Esophagus muscularis mucosa (tissue), 4 donors: ENCODE measurements around the gene MAP2K7. TPM values are rescaled to one million over a fixed set of nuclear protein-coding genes. Genes with fewer than 3 reads are reported as not detected.
"Not testable (repeated sequence)": the region's sequence is repeated elsewhere in the genome, so short reads cannot be mapped to it uniquely, and the experiment has no call there.

Experiments
- DNase-seq: peaks from one replicate; pipeline ENCODE4 v3.0.0-alpha.2; 2017; ENCODE audit errors: extremely low spot score
- H3K27ac ChIP-seq, 4 donors: fragments of 200-600 bp; sonication (generic); replicated peaks in 1 of 4; 1 replicate in 3 of 4; 2 replicates in 1 of 4; pipeline ENCODE4 v1.5.1; 2016 to 2019; ENCODE audit warnings: mild to moderate bottlenecking in 1 of 4
- H3K27me3 ChIP-seq, 4 donors: fragments of 200-600 bp; sonication (generic); one replicate each; pipeline versions ENCODE4 v1.5.1 to v1.6.0; 2016 to 2019
- H3K36me3 ChIP-seq, 4 donors: fragments of 200-600 bp; sonication (generic); one replicate each; pipeline ENCODE4 v1.5.1; 2016 to 2019
- H3K4me1 ChIP-seq, 4 donors: fragments of 200-600 bp; sonication (generic); one replicate each; pipeline ENCODE4 v1.5.1; 2016 to 2019
- H3K4me3 ChIP-seq, 4 donors: fragments of 200-600 bp; sonication (generic); 1 replicate in 2 of 4; 2 replicates in 2 of 4; pipeline ENCODE4 v1.5.1; 2016 to 2019; ENCODE audit warnings: mild to moderate bottlenecking in 4 of 4, moderate library complexity in 1 of 4
- H3K9me3 ChIP-seq, 4 donors: fragments of 200-600 bp; sonication (generic); 1 replicate in 3 of 4; 2 replicates in 1 of 4; pipeline ENCODE4 v1.5.1; 2016 to 2019
- EP300 ChIP-seq: sonication (generic); formaldehyde crosslinking; IDR thresholded peaks from one replicate; pipeline ENCODE4 v1.6.1; 2017; ENCODE audit warnings: antibody characterized with exemption
- POLR2A ChIP-seq: fragments of 450-650 bp; IDR thresholded peaks from one replicate; pipeline ENCODE4 v1.6.1; 2017; ENCODE audit warnings: antibody characterized with exemption, moderate library complexity, mild to moderate bottlenecking, low read depth
- POLR2AphosphoS5 ChIP-seq, 2 donors: sonication (generic); formaldehyde crosslinking; IDR thresholded peaks; one replicate each; pipeline ENCODE4 v1.6.1; 2017; ENCODE audit warnings: antibody characterized with exemption in 2 of 2
- WGBS: methylation state at CpG from one replicate; pipeline ENCODE4 v1.1.5; 2018; 5-methylcytosine and 5-hydroxymethylcytosine counted together
- intact Hi-C: fragments of 100-400 bp; cut with DNase I; formaldehyde crosslinking; loops from one replicate; pipeline ENCODE4 v1.15.1; 2023
- total RNA-seq, 4 donors: library from RNA; depleted of rRNA; stranded (reverse); fragments of >200 nt; gene quantifications; one replicate each; pipeline versions ENCODE4 v1.1.0 to v1.2.1, GENCODE V29; 2016
- TF ChIP-seq, protein P1 (sequence below), 3 experiments: fragments of 200-600 bp in 2 of 3; fragments of 450-650 bp in 1 of 3; sonication (generic) in 2 of 3; IDR thresholded peaks; one replicate each; pipeline ENCODE4 v1.5.1; 2017 to 2019; ENCODE audit warnings: antibody characterized with exemption in 3 of 3, mild to moderate bottlenecking in 2 of 3, moderate library complexity in 1 of 3

The MAP2K7 gene
- total RNA-seq, 4 donors from 2014 or later = 17.2 to 31.9 (median 24.5) TPM

DNA sequence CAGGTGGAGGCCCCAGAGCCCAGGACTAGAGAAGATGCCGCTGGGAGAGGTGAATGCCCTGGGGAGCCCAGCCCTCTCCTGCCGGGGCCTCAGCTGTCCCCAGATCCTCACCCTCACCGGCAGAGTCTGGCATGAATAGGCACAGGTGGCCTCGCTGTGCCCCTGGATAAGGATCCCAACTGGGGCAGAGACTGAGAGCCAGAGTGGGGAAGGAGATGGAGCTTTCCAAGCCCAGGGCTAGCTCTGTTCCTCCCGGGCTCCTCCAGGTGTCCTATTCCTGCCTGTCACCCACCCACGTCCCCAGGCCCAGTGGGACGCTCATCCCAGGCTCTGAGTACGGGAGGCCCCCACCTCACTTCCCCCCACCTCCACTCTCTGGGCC lies 46.0 kb upstream of the MAP2K7 start:
- TF ChIP-seq EP300 = no peak
- TF ChIP-seq, protein P1, sequence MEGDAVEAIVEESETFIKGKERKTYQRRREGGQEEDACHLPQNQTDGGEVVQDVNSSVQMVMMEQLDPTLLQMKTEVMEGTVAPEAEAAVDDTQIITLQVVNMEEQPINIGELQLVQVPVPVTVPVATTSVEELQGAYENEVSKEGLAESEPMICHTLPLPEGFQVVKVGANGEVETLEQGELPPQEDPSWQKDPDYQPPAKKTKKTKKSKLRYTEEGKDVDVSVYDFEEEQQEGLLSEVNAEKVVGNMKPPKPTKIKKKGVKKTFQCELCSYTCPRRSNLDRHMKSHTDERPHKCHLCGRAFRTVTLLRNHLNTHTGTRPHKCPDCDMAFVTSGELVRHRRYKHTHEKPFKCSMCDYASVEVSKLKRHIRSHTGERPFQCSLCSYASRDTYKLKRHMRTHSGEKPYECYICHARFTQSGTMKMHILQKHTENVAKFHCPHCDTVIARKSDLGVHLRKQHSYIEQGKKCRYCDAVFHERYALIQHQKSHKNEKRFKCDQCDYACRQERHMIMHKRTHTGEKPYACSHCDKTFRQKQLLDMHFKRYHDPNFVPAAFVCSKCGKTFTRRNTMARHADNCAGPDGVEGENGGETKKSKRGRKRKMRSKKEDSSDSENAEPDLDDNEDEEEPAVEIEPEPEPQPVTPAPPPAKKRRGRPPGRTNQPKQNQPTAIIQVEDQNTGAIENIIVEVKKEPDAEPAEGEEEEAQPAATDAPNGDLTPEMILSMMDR (IDR thresholded peaks at IDR 0.05) = no peak
- H3K9me3 ChIP-seq = no peaks in the 10 kb centered on the region
- peaks cover 0 to 58% (median 27%) of the 10 kb centered on the region in 4 donors for H3K36me3 ChIP-seq
- no peak overlapping the region for H3K4me3 ChIP-seq
- peaks cover 7 to 26% (median 25%) of the 10 kb centered on the region in 4 donors for H3K4me1 ChIP-seq
- WGBS = 84% methylated on average over 5 of the region's 8 CpGs
- intact Hi-C loops = no loop called here
- no peak for DNase-seq
- peaks cover 0 to 84% (median 17%) of the 10 kb centered on the region in 4 donors for H3K27me3 ChIP-seq
- no peak overlapping the region for H3K27ac ChIP-seq

DNA sequence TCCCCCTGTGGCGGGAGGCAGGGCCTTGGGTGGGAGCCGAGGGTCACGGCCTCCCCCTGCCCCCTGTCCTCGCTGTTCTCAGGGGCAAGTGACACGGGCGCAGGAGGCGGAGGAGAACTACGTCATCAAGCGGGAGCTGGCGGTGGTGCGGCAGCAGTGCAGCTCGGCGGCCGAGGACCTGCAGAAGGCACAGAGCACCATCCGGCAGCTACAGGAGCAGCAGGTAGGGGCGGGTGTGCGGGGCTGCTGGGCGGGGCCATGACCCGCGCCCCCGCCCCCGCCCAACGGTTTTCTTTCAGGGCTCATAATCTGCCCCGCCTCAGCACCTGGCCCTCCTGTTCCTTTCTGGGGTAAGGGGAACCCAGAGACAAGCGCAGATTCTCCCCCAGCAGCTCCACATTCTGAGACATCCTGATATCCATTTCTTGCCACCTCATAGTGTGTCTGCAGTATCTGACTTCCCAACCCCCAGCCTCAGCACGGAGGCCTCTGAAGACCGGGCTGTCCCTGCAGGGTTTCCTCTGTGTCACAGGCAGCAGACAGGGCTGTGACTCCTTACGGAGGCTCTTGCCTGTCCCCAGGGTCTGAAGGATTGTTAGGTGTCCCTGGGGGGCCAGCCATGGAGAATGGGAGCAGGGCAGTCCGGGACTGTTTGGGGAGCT lies 45.4 kb upstream of the MAP2K7 start:
- Histone ChIP-seq H3K27ac (no peak overlapping the region), H3K4me1 (peaks cover 6 to 25% (median 24%) of the 10 kb centered on the region in 4 donors), H3K36me3 (peaks cover 0 to 62% (median 29%) of the 10 kb centered on the region in 4 donors), H3K4me3 (no peak overlapping the region), H3K9me3 (no peaks in the 10 kb centered on the region), H3K27me3 (peaks cover 0 to 89% (median 19%) of the 10 kb centered on the region in 4 donors)
- intact Hi-C loops = no loop called here
- 72% methylated on average over 14 of the region's 29 CpGs for WGBS
- TF ChIP-seq, protein P1 (IDR thresholded peaks at IDR 0.05) = no peak
- TF ChIP-seq EP300 (no peak), POLR2A (no peak), POLR2AphosphoS5 (IDR thresholded peaks at IDR 0.05) (no peak)
- no peak for DNase-seq

DNA sequence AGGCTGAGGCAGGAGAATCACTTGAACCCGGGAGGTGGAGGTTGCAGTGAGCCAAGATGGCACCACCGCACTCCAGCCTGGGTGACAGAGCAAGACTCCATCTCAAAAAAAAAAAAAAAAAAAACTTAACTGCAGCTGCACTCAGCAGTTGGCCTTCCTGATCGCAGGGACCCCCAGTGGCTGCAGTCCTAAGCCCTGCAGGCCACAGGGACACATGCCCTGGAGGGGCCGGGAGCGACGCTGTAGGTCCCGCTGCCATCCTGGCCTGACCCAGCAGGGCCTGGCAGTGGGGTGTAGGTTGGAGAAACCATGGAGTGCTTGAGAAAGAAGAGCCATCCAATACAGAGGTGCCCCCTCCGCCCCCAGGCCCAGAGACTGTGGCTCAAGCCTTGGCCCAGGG lies 44.6 kb upstream of the MAP2K7 start:
- peaks cover 0 to 98% (median 19%) of the 10 kb centered on the region in 4 donors for H3K27me3 ChIP-seq
- WGBS = 96% methylated on average over 8 of the region's 8 CpGs
- not testable (repeated sequence) for DNase-seq

DNA sequence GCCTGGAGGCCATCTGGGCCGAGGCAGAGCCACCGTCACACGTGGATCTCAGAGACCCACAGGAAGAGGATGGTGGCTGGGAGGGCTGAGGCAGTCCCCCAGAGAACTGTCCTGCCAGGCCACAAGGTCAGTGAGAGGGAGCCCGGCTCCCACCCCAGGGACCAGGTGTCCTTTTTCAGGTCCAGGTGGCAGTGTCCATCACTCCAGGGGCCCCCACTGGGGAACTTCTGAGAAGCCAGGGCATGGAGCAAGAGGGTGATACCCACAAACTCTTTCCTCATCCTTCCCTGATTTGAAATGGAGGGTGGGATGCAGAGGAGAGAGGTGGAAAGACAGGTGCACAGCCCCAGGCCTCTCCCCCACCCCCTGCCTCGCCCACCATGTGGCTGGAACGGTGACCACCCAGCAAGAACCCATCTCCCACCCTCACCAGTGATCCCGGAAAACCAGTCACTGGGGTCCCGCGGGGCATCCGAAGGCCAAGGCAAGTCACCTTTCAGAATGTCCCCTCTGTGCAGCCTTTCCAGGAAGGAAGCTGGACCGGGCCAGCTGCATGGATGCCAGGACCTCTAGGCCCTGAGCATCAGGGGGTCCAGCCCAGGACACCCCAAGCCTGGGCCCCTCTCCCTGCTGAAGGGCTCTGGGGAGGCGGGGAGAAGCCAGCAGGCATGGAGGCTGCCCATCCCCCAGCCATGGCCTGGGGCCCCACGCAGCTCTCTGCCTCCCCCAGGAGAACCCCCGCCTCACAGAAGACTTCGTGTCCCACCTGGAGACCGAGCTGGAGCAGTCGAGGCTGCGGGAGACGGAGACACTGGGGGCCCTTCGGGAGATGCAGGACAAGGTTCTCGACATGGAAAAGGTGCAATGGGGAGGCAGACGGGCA lies 43.6 kb upstream of the MAP2K7 start:
- peaks cover 0 to 71% (median 37%) of the 10 kb centered on the region in 4 donors for H3K36me3 ChIP-seq
- DNase-seq = no peak
- H3K9me3 ChIP-seq = no peaks in the 10 kb centered on the region
- WGBS = 92% methylated on average over 13 of the region's 22 CpGs
- intact Hi-C loops = loop anchor here (5.0 kb wide), 1 partner anchor 37 kb away; no protein-coding TSS in a partner anchor
- no peak overlapping the region for H3K4me3 ChIP-seq
- peaks cover 0 to 99% (median 21%) of the 10 kb centered on the region in 4 donors for H3K27me3 ChIP-seq
- TF ChIP-seq, protein P1 (IDR thresholded peaks at IDR 0.05) = no peak
- TF ChIP-seq POLR2AphosphoS5 (IDR thresholded peaks at IDR 0.05) (no peak), EP300 (no peak), POLR2A (no peak)
- H3K27ac ChIP-seq = no peak overlapping the region
- peaks cover 3 to 21% (median 20%) of the 10 kb centered on the region in 4 donors for H3K4me1 ChIP-seq

More for the DNA sequence above, 44.6 kb upstream of the MAP2K7 start:
- Histone ChIP-seq H3K36me3 (peaks cover 0 to 70% (median 37%) of the 10 kb centered on the region in 4 donors), H3K4me1 (peaks cover 3 to 21% (median 20%) of the 10 kb centered on the region in 4 donors)
- H3K4me3 ChIP-seq, H3K27ac ChIP-seq, H3K9me3 ChIP-seq, intact Hi-C loops: not testable (repeated sequence)
